Measurements from ENCODE around the gene LRRC27.

DNA sequence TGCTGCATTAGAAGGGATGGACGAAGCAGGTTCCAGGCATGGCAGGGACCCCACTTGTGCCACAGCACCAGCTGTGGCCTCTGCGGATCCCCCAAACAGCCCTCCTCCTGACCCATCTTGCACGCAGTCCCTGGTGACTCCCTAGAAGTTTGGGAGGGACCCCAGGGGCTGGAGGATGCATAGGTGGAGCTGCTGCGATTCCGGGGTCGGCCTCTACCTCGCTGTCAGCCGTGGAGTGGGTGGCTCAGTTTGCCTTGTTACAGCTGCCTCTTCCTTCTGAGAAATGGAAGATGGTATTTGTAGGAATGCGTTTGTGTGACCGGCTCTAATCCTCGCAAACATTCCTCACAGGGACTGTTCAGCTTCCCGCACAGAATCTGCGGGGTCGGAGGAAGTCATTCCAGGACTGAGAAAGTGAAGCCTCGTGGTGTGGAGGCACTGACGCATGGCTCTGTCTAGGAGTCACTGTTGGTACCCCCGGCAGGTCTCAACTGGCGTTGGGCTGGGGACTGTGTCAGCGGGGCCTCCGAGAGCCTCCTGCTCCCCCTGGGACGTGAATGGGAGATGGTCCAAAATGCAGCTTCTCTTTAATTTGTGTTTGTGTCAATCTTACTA lies 82.5 kb downstream of the LRRC27 start:
- TF ChIP-seq, protein P1, sequence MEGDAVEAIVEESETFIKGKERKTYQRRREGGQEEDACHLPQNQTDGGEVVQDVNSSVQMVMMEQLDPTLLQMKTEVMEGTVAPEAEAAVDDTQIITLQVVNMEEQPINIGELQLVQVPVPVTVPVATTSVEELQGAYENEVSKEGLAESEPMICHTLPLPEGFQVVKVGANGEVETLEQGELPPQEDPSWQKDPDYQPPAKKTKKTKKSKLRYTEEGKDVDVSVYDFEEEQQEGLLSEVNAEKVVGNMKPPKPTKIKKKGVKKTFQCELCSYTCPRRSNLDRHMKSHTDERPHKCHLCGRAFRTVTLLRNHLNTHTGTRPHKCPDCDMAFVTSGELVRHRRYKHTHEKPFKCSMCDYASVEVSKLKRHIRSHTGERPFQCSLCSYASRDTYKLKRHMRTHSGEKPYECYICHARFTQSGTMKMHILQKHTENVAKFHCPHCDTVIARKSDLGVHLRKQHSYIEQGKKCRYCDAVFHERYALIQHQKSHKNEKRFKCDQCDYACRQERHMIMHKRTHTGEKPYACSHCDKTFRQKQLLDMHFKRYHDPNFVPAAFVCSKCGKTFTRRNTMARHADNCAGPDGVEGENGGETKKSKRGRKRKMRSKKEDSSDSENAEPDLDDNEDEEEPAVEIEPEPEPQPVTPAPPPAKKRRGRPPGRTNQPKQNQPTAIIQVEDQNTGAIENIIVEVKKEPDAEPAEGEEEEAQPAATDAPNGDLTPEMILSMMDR (IDR thresholded peaks at IDR 0.05) = no peak
- TF ChIP-seq POLR2A (IDR thresholded peaks at IDR 0.05) = no peak
- TF ChIP-seq POLR2AphosphoS5 (IDR thresholded peaks at IDR 0.05) = no peak
